Measurements from ENCODE around the gene SNAP47.

DNA sequence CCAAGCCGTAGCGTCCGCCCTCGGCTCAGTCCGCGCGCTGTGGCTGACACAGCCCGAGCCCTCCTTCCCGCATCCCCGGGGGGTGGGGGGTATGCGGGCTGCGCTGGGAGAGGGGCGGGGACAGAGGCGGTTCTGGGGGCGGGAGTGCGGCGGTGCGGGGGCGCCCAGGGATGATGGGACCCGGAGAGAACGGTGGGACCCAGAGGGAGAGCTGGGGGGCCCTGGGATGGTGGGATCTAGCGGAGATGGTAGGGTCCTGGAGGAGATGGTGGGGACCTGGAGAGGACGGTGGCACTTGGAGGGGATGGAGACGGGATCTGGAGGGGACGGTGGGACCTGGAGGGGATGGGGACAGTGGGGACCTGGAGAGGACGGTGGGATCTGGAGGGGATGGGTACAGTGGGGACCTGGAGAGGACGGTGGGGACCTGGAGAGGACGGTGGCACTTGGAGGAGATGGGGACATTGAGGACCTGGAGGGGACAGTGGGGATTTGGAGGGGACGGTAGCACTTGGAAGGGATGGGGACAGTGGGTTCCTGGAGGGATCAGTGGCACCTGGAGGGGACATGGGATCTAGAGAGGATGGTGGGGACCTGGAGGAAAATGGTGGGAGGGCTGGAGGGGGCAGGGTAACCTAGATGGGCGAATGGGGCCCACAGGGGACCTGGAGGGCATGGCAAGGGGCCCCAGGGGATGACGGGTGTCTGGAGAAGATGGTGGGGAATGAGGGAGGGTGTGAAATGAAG is 477 bp downstream of the SNAP47 start:
- TF ChIP-seq, protein P1, sequence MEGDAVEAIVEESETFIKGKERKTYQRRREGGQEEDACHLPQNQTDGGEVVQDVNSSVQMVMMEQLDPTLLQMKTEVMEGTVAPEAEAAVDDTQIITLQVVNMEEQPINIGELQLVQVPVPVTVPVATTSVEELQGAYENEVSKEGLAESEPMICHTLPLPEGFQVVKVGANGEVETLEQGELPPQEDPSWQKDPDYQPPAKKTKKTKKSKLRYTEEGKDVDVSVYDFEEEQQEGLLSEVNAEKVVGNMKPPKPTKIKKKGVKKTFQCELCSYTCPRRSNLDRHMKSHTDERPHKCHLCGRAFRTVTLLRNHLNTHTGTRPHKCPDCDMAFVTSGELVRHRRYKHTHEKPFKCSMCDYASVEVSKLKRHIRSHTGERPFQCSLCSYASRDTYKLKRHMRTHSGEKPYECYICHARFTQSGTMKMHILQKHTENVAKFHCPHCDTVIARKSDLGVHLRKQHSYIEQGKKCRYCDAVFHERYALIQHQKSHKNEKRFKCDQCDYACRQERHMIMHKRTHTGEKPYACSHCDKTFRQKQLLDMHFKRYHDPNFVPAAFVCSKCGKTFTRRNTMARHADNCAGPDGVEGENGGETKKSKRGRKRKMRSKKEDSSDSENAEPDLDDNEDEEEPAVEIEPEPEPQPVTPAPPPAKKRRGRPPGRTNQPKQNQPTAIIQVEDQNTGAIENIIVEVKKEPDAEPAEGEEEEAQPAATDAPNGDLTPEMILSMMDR (IDR thresholded peaks at IDR 0.05; ENCODE audit: low read length) = no peak
- TF ChIP-seq EZH2 (optimal IDR thresholded peaks at IDR 0.05; ENCODE audit: low read depth, low read length) (no peak), EZH2phosphoT487 (IDR thresholded peaks at IDR 0.05; ENCODE audit: low read length) (no peak)

Data from MM.1S (cell line).